Adrenal gland (tissue), 19 donors: Measurements from ENCODE around the gene AMPD2. TPM values are rescaled to one million over a fixed set of nuclear protein-coding genes. Genes with fewer than 3 reads are reported as not detected.
A peak's percentile ranks its signal among the peaks of the same experiment; 100 is the strongest.

Source experiments
- DNase-seq, 7 donors: peaks; one replicate each; pipeline ENCODE4 v3.0.0-alpha.2; 2019 to 2020
- H3K27ac ChIP-seq, 5 donors: fragments of 200-600 bp; sonication (generic) in 4 of 5; 1 replicate in 3 of 5; 2 replicates in 2 of 5; pipeline versions ENCODE4 v1.5.1 to v1.8.0; 2016 to 2020; ENCODE audit warnings: mild to moderate bottlenecking in 1 of 5
- H3K27me3 ChIP-seq: fragments of 200-600 bp; 2 replicates; pipeline ENCODE4 v1.8.0; 2021
- H3K36me3 ChIP-seq, 2 donors: fragments of 200-600 bp; replicated peaks in 1 of 2; 1 replicate in 1 of 2; 2 replicates in 1 of 2; pipeline versions ENCODE4 v1.5.1 to v1.8.0; 2018 to 2022
- H3K4me1 ChIP-seq, 2 donors: fragments of 200-600 bp; replicated peaks in 1 of 2; 1 replicate in 1 of 2; 2 replicates in 1 of 2; pipeline versions ENCODE4 v1.5.1 to v1.8.0; 2018 to 2021
- H3K4me3 ChIP-seq, 4 donors: fragments of 200-600 bp; sonication (generic) in 3 of 4; one replicate each; pipeline ENCODE4 v1.5.1; 2016 to 2018
- H3K9me3 ChIP-seq, 3 donors: fragments of 200-600 bp; sonication (generic) in 1 of 3; replicated peaks in 1 of 3; 1 replicate in 2 of 3; 2 replicates in 1 of 3; pipeline versions ENCODE4 v1.5.1 to v1.8.0; 2016 to 2021
- POLR2A ChIP-seq, 2 donors: fragments of 450-650 bp; IDR thresholded peaks; one replicate each; pipeline ENCODE4 v1.6.1; 2017; ENCODE audit warnings: antibody characterized with exemption in 2 of 2, mild to moderate bottlenecking in 2 of 2, moderate library complexity in 1 of 2
- WGBS, 4 donors: extraction: QIAGEN DNeasy Blood & Tissue Kit in 2 of 4; methylation state at CpG; one replicate each; pipeline versions ENCODE4 v1.1.5 to v1.1.7; 2013 to 2017; 5-methylcytosine and 5-hydroxymethylcytosine counted together
- intact Hi-C, 2 donors: fragments of 100-400 bp; cut with DNase I; formaldehyde crosslinking; loops; one replicate each; pipeline versions ENCODE4 v1.14.1 to v1.15.0; 2022 to 2023
- long read RNA-seq, 10 donors: library from polyadenylated mRNA in 3 of 10; unstranded in 2 of 10; stranded (forward) in 1 of 10; transcript quantifications; one replicate each; pipeline ENCODE4 v2.0.0 and lab custom pipeline, GENCODE V29; 2021 to 2026
- polyA plus RNA-seq, 3 donors: library from polyadenylated mRNA; stranded (reverse); fragments of 200-250 nt in 2 of 3; fragments of 350-450 nt in 1 of 3; fragmentation: Illumina TruSeq in 1 of 3; extraction: RNeasy Lipid Tissue Mini Kit (QIAGEN cat#74804) in 1 of 3; gene quantifications; one replicate each; pipeline ENCODE4 v1.2.3, GENCODE V29; 2013 to 2014
- total RNA-seq, 9 donors: library from RNA; depleted of rRNA in 4 of 9; stranded (reverse); fragments of >200 nt in 4 of 9; fragments of 120-200 nt in 1 of 9; fragmentation: NEBNext Ultra II Directional in 1 of 9; extraction: Animal tissue kit (Norgen Biotek cat#: 25700) in 1 of 9; gene quantifications; one replicate each; pipeline versions ENCODE4 v1.1.0 to v1.2.4, GENCODE V29; 2013 to 2023
- TF ChIP-seq, protein P1 (sequence below), 6 experiments: fragments of 450-650 bp in 4 of 6; fragments of 200-600 bp in 2 of 6; sonication (generic) in 1 of 6; IDR thresholded peaks; 1 replicate in 5 of 6; 2 replicates in 1 of 6; pipeline versions ENCODE4 v1.5.1 to v1.8.0; 2016 to 2021; ENCODE audit warnings: antibody characterized with exemption in 6 of 6, mild to moderate bottlenecking in 2 of 6, moderate library complexity in 1 of 6
- donor health status: healthy with polysubstance abuse.
- donor health status: Bipolar disorder and iron deficiency.
- donor health status: DM: yes; HTN: yes; CAD: no.
- donor health status: DM: no; HTN: no; CAD: no.
- donor health status: DM: no; HTN: no; CAD: no.
- donor health status: DM: yes; HTN: yes; CAD: no.

Gene AMPD2
- total RNA-seq (100 to 1,000 TPM in 1 of 9 donors, 10 to 100 TPM in 8; 28.4 to 170 (median 71.5) TPM), polyA plus RNA-seq (100 to 1,000 TPM in 1 of 3 donors, 10 to 100 TPM in 2; 32.3 to 130 (median 60.7) TPM)
- long read RNA-seq, donor 1, partial matches to known transcripts = 0 of 3 reads
- long read RNA-seq, donor 1, other reads (novel, unspliced or antisense) = 0 of 3 reads
- long read RNA-seq, donor 2, partial matches to known transcripts = 0 of 1 reads
- long read RNA-seq, donor 2, other reads (novel, unspliced or antisense) = 0 of 1 reads
- long read RNA-seq, donor 3 = 0 reads
- long read RNA-seq, donor 4, partial matches to known transcripts = 1 of 6 reads
- long read RNA-seq, donor 4, other reads (novel, unspliced or antisense) = 3 of 6 reads
- long read RNA-seq, donor 5, transcript AMPD2-202 (18 exons, 3,728 nt) = major isoform, 64 of 110 reads
- long read RNA-seq, donor 5, transcript AMPD2-201 (18 exons, 3,899 nt) = minor isoform, 9 of 110 reads
- long read RNA-seq, donor 5, partial matches to known transcripts = 16 of 110 reads
- long read RNA-seq, donor 5, other reads (novel, unspliced or antisense) = 17 of 110 reads
- long read RNA-seq, donor 6, partial matches to known transcripts = 5 of 14 reads
- long read RNA-seq, donor 6, other reads (novel, unspliced or antisense) = 6 of 14 reads
- long read RNA-seq, donor 7 = 0 reads
- long read RNA-seq, donor 8, partial matches to known transcripts = 0 of 5 reads
- long read RNA-seq, donor 8, other reads (novel, unspliced or antisense) = 0 of 5 reads
- long read RNA-seq, donor 9, partial matches to known transcripts = 0 of 1 reads
- long read RNA-seq, donor 9, other reads (novel, unspliced or antisense) = 0 of 1 reads
- long read RNA-seq, donor 10, partial matches to known transcripts = 0 of 1 reads
- long read RNA-seq, donor 10, other reads (novel, unspliced or antisense) = 0 of 1 reads

DNA sequence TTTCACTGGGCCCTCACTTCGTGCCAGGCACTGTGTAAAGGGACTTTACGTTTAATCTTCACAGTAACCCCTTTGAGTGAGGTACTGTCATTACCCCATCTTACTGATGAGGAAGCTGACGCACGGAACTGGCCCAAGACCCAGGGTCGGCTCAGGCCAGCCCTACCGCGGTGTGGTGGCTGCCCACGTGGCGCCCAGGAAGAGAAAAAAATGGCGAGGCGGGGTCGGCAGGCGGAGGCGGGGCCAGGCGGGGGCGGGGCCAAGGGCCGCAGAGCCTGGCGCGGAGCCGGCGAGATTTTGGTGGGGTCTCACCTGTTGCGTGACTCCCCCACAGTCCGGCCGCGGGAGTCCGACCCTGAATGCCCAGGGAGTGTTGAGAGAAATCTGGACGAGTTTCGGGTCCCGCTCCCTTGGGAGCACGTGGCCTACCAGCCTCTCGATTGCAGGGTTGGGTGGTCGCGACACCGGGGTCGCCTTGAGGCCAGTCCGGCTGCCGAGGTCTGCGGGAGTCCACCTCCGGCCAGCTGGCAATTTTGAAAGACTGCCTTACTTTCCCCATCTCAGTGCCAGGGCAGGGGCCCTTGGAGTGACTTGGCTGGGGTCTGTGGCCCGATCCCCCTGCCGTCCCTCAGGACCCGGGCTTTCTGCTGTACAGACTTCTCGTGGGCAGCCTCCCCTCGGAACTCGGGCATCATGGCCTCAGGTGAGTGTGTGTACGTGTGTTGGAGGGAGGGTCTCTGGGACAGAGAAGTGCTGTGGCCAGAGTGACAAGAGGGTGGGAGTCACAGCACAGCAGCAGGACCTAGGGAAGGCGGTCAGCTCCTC lies at the start of gene AMPD2, which contains the start of gene GNAT2:
Gene AMPD2 (plus strand): TSS at position 262 of the 825 bp plus-strand sequence. CDS start 1,339 bp downstream, outside the sequence.
Gene GNAT2 (minus strand): TSS at position 41 of the 825 bp plus-strand sequence. CDS start 6,746 bp downstream, outside the sequence.
- Histone ChIP-seq H3K36me3 (no peaks in the 10 kb centered on the region), H3K27ac (peak within 1 kb of the TSS; percentile 61 to 88 (median 66)), H3K4me1 (peaks cover 12 to 47% of the 10 kb centered on the region in 2 donors), H3K9me3 (no peaks in the 10 kb centered on the region), H3K4me3 (peak within 1 kb of the TSS; percentile 12 to 71 (median 38)), H3K27me3 (no peaks in the 10 kb centered on the region)
- intact Hi-C loops = no loop called here
- peak in 1 of 2 donors; percentile 45 for TF ChIP-seq POLR2A (IDR thresholded peaks at IDR 0.05)
- TF ChIP-seq, protein P1, sequence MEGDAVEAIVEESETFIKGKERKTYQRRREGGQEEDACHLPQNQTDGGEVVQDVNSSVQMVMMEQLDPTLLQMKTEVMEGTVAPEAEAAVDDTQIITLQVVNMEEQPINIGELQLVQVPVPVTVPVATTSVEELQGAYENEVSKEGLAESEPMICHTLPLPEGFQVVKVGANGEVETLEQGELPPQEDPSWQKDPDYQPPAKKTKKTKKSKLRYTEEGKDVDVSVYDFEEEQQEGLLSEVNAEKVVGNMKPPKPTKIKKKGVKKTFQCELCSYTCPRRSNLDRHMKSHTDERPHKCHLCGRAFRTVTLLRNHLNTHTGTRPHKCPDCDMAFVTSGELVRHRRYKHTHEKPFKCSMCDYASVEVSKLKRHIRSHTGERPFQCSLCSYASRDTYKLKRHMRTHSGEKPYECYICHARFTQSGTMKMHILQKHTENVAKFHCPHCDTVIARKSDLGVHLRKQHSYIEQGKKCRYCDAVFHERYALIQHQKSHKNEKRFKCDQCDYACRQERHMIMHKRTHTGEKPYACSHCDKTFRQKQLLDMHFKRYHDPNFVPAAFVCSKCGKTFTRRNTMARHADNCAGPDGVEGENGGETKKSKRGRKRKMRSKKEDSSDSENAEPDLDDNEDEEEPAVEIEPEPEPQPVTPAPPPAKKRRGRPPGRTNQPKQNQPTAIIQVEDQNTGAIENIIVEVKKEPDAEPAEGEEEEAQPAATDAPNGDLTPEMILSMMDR (IDR thresholded peaks at IDR 0.05) = peak in 1 of 6 experiments; percentile 0
- 0 to 1% (median 0%) methylated on average over 25 to 47 of the region's 47 CpGs for WGBS, 4 donors
- DNase-seq = peak; percentile 86 to 94 (median 88)

DNA sequence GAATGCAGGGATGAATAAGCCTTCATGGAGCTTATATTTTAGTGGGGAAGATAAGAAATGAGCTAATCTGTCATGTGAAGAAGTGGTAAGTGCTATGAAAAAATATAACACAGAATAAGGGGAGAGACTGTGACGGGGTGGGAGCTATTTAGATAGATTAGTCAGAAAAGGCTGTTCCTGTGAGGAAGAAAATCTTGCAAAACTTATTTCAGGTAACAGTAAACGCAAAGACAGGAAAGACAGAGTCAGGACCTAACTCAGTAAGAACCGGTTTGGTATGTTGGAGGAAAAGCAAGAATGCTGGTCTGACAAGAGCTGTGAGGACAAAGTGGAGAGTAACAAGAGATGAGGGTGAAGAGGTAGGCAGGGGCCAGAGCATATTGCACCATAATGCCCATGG lies 49.2 kb upstream of the AMPD2 start:
- Histone ChIP-seq H3K9me3 (no peaks in the 10 kb centered on the region), H3K36me3 (no peaks in the 10 kb centered on the region), H3K27ac (no peak overlapping the region), H3K27me3 (no peaks in the 10 kb centered on the region), H3K4me3 (no peak overlapping the region), H3K4me1 (peaks cover 12 to 47% of the 10 kb centered on the region in 2 donors)
- no peak for TF ChIP-seq POLR2A (IDR thresholded peaks at IDR 0.05)
- TF ChIP-seq, protein P1 (IDR thresholded peaks at IDR 0.05) = no peak
- intact Hi-C loops = no loop called here
- WGBS, 4 donors = 63 to 79% (median 65%) methylated on average over 3 of the region's 3 CpGs
- DNase-seq = no peak

- H3K9me3 ChIP-seq = no peaks in the 10 kb centered on the region
- WGBS, 4 donors = 74 to 79% (median 76%) methylated on average over 2 of the region's 2 CpGs
- no peaks in the 10 kb centered on the region for H3K36me3 ChIP-seq
- no peaks in the 10 kb centered on the region for H3K27me3 ChIP-seq
- intact Hi-C loops = no loop called here
- no peak overlapping the region for H3K4me3 ChIP-seq
- H3K4me1 ChIP-seq = peaks cover 7 to 38% of the 10 kb centered on the region in 2 donors
- TF ChIP-seq, protein P1 (IDR thresholded peaks at IDR 0.05) = no peak
- no peak for TF ChIP-seq POLR2A (IDR thresholded peaks at IDR 0.05)
- DNase-seq = no peak
- H3K27ac ChIP-seq = no peak overlapping the region
Observed at GRCh38 chr1:109573785-109574184, 45.9 kb upstream of the AMPD2 start.
